Gastrocnemius medialis (tissue), 4 donors: ENCODE results near the gene UGDH. TPM values are rescaled to one million over a fixed set of nuclear protein-coding genes. Genes with fewer than 3 reads are reported as not detected.

Experiments used
- ATAC-seq, 2 donors: fragments of 150-250 bp; one replicate each; pipeline ENCODE4 v1.9.1; 2016
- DNase-seq, 2 donors: peaks; one replicate each; pipeline ENCODE4 v3.0.0-alpha.2; 2019
- H3K27ac ChIP-seq, 4 donors: fragments of 200-600 bp; sonication (generic); 1 replicate in 1 of 4; 2 replicates in 3 of 4; pipeline ENCODE4 v1.5.1; 2016 to 2018; ENCODE audit warnings: mild to moderate bottlenecking in 2 of 4, moderate library complexity in 1 of 4
- H3K27me3 ChIP-seq, 3 donors: fragments of 200-600 bp; sonication (generic) in 2 of 3; 1 replicate in 1 of 3; 2 replicates in 2 of 3; pipeline versions ENCODE4 v1.5.1 to v1.6.0; 2016 to 2019; ENCODE audit warnings: mild to moderate bottlenecking in 1 of 3, moderate library complexity in 1 of 3
- H3K36me3 ChIP-seq, 2 donors: fragments of 200-600 bp; sonication (generic) in 1 of 2; one replicate each; pipeline ENCODE4 v1.5.1; 2017 to 2018
- H3K4me1 ChIP-seq, 2 donors: fragments of 200-600 bp; sonication (generic) in 1 of 2; one replicate each; pipeline ENCODE4 v1.5.1; 2016 to 2017; ENCODE audit warnings: mild to moderate bottlenecking in 2 of 2
- H3K4me3 ChIP-seq, 4 donors: fragments of 200-600 bp; sonication (generic) in 3 of 4; 1 replicate in 1 of 4; 2 replicates in 3 of 4; pipeline ENCODE4 v1.5.1; 2016 to 2019; ENCODE audit warnings: mild to moderate bottlenecking in 2 of 4
- H3K9me3 ChIP-seq, 3 donors: fragments of 200-600 bp; sonication (generic) in 2 of 3; 1 replicate in 1 of 3; 2 replicates in 2 of 3; pipeline ENCODE4 v1.5.1; 2016 to 2019
- CTCF ChIP-seq, 5 experiments: fragments of 450-650 bp in 3 of 5; fragments of 200-600 bp in 2 of 5; sonication (generic) in 2 of 5; IDR thresholded peaks in 4 of 5; conservative IDR thresholded peaks in 1 of 5; 1 replicate in 4 of 5; 2 replicates in 1 of 5; pipeline ENCODE4 v1.5.1; 2016 to 2019; ENCODE audit warnings: antibody characterized with exemption in 5 of 5, mild to moderate bottlenecking in 3 of 5, moderate library complexity in 3 of 5
- POLR2A ChIP-seq, 2 donors: fragments of 450-650 bp; IDR thresholded peaks; one replicate each; pipeline ENCODE4 v1.6.1; 2017; ENCODE audit warnings: antibody characterized with exemption in 2 of 2, mild to moderate bottlenecking in 2 of 2, moderate library complexity in 2 of 2
- in situ Hi-C, 4 donors: fragments of 200-750 bp; cut with MboI; loops; one replicate each; pipeline versions ENCODE4 v1.15.0 to v1.8.0; 2017; ENCODE audit warnings: low sequenced_read_pairs in 4 of 4
- intact Hi-C: fragments of 100-400 bp; cut with DNase I; formaldehyde crosslinking; loops from one replicate; pipeline ENCODE4 v1.15.1; 2023; ENCODE audit warnings: low total_unique reads
- total RNA-seq, 4 donors: library from RNA; depleted of rRNA; stranded (reverse); fragments of >200 nt; gene quantifications; one replicate each; pipeline versions ENCODE4 v1.1.0 to v1.2.3, GENCODE V29; 2016

UGDH gene
- total RNA-seq, 4 donors from 2014 or later = 6.1 to 12.7 (median 8.8) TPM

DNA sequence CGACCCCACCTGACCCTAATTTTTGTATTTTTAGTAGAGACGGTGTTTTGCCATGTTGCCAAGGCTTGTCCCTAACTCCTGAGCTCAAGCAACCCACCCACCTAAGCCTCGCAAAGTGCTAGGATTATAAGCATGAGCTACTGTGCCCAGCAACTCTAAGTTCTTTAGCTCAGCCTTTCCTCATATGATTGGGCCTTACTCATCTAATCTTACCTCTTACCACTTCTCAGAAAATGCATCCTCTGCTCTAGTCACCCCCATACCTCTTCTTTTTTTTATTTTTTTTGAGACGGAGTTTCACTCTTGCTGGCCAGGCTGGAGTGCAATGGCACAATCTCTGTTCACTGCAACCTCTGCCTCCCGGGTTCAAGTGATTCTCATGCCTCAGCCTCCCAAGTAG is 35.6 kb upstream of the UGDH start:
- no peaks in the 10 kb centered on the region for H3K27me3 ChIP-seq
- no peaks in the 10 kb centered on the region for H3K4me1 ChIP-seq
- TF ChIP-seq CTCF (IDR thresholded peaks at IDR 0.05 in 4 of 5, conservative IDR thresholded peaks at IDR 0.05 in 1 of 5) (no peak), POLR2A (IDR thresholded peaks at IDR 0.05) (no peak)
- no peak overlapping the region for H3K4me3 ChIP-seq
- in situ Hi-C loops (no loop called here), intact Hi-C loops (no loop called here)
- H3K27ac ChIP-seq = no peak overlapping the region
- no peaks in the 10 kb centered on the region for H3K9me3 ChIP-seq
- DNase-seq = no peak
- ATAC-seq = no peak
- H3K36me3 ChIP-seq = peaks cover 0 to 6% of the 10 kb centered on the region in 2 donors

DNA sequence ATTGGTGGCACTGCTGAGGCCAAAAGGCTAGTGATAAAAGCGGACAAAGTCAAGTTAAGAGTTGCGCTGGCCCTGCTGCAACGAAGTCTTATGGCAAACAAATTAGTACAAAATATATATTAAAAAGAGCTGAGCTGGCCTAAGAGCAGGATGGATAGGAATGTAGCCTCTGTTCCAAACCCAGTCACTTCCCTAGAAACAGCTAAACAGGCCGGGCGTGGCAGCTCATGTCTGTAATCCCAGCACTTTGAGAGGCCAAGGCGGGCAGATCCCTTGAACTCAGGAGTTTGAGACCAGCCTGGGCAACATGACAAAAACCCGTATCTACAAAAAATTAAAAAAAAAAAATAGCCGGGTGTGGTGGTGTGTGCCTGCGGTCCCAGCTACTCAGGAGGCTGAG is 32.4 kb upstream of the UGDH start:
- Histone ChIP-seq H3K4me3 (no peak overlapping the region), H3K36me3 (peaks cover 0 to 5% of the 10 kb centered on the region in 2 donors), H3K27ac (no peak overlapping the region), H3K27me3 (no peaks in the 10 kb centered on the region), H3K9me3 (no peaks in the 10 kb centered on the region), H3K4me1 (no peaks in the 10 kb centered on the region)
- no peak for TF ChIP-seq POLR2A (IDR thresholded peaks at IDR 0.05)
- TF ChIP-seq CTCF (IDR thresholded peaks at IDR 0.05 in 4 of 5, conservative IDR thresholded peaks at IDR 0.05 in 1 of 5) = no peak
- intact Hi-C loops (no loop called here), in situ Hi-C loops (no loop called here)
- ATAC-seq (no peak), DNase-seq (no peak)

GRCh38 chr4:39555472-39555871 is 28.2 kb upstream of the UGDH start:
- ATAC-seq (no peak), DNase-seq (no peak)
- Histone ChIP-seq H3K4me1 (no peaks in the 10 kb centered on the region), H3K27me3 (no peaks in the 10 kb centered on the region), H3K4me3 (no peak overlapping the region), H3K36me3 (peaks cover 0 to 12% of the 10 kb centered on the region in 2 donors), H3K9me3 (no peaks in the 10 kb centered on the region), H3K27ac (no peak overlapping the region)
- in situ Hi-C loops = no loop called here
- intact Hi-C loops = no loop called here
- TF ChIP-seq POLR2A (IDR thresholded peaks at IDR 0.05) (no peak), CTCF (IDR thresholded peaks at IDR 0.05 in 4 of 5, conservative IDR thresholded peaks at IDR 0.05 in 1 of 5) (no peak)

GRCh38 chr4:39548425-39549067 is 21.3 kb upstream of the UGDH start:
- in situ Hi-C loops = no loop called here
- Histone ChIP-seq H3K9me3 (no peaks in the 10 kb centered on the region), H3K27ac (no peak overlapping the region), H3K36me3 (no peaks in the 10 kb centered on the region), H3K27me3 (no peaks in the 10 kb centered on the region), H3K4me3 (no peak overlapping the region), H3K4me1 (no peaks in the 10 kb centered on the region)
- intact Hi-C loops = no loop called here
- ATAC-seq = no peak
- no peak for DNase-seq
- TF ChIP-seq CTCF (IDR thresholded peaks at IDR 0.05 in 4 of 5, conservative IDR thresholded peaks at IDR 0.05 in 1 of 5) = no peak
- TF ChIP-seq POLR2A (IDR thresholded peaks at IDR 0.05) = no peak
